Left lung (tissue), 10 donors: ENCODE results near the gene EDN2. TPM values are rescaled to one million over a fixed set of nuclear protein-coding genes. Genes with fewer than 3 reads are reported as not detected.

Experiments used
- ATAC-seq: fragments of 200-7000 bp; cut with Tn5 transposase; one replicate; pipeline ENCODE4 v1.9.1; 2020; ENCODE audit warnings: moderate library complexity
- DNase-seq, 4 donors: peaks; one replicate each; pipeline ENCODE4 v3.0.0-alpha.2; 2013 to 2020
- H3K27ac ChIP-seq, 2 donors: fragments of 200-600 bp; sonication (generic) in 1 of 2; one replicate each; pipeline versions ENCODE4 v1.5.0 to v1.8.0; 2020 to 2021
- H3K27me3 ChIP-seq, 2 donors: fragments of 200-600 bp; sonication (generic) in 1 of 2; one replicate each; pipeline versions ENCODE4 v1.5.0 to v1.8.0; 2020 to 2021
- H3K36me3 ChIP-seq, 2 donors: fragments of 200-600 bp; sonication (generic) in 1 of 2; one replicate each; pipeline versions ENCODE4 v1.5.0 to v1.8.0; 2020 to 2021
- H3K4me1 ChIP-seq, 2 donors: fragments of 200-600 bp; one replicate each; pipeline ENCODE4 v1.8.0; 2021
- H3K4me3 ChIP-seq, 2 donors: fragments of 200-600 bp; sonication (generic) in 1 of 2; one replicate each; pipeline versions ENCODE4 v1.5.0 to v1.8.0; 2020 to 2021; ENCODE audit warnings: mild to moderate bottlenecking in 1 of 2
- H3K9me3 ChIP-seq, 2 donors: fragments of 200-600 bp; sonication (generic) in 1 of 2; one replicate each; pipeline versions ENCODE4 v1.5.0 to v1.8.0; 2020 to 2021
- CTCF ChIP-seq, 2 donors: fragments of 200-600 bp; sonication (generic) in 1 of 2; IDR thresholded peaks; one replicate each; pipeline versions ENCODE4 v1.5.0 to v1.8.0; 2021; ENCODE audit warnings: antibody characterized with exemption in 2 of 2
- intact Hi-C, 2 donors: fragments of 100-400 bp; cut with DNase I; formaldehyde crosslinking; loops; one replicate each; pipeline versions ENCODE4 v1.11.2 to v1.14.2; 2022
- polyA plus RNA-seq, 6 donors: library from polyadenylated mRNA; unstranded; fragments of 120-200 nt; gene quantifications; one replicate each; pipeline ENCODE4 v1.2.1, GENCODE V29; 2013; ENCODE audit not compliant: insufficient read length in 6 of 6
- total RNA-seq, 2 donors: library from RNA; stranded (reverse); fragmentation: NEBNext Ultra II Directional; extraction: Animal tissue kit (Norgen Biotek cat#: 25700); gene quantifications; one replicate each; pipeline ENCODE4 v1.2.1, GENCODE V29; 2021
- donor health status: DM: no; HTN: yes; CAD: no.
- donor health status: DM: no; HTN: no; CAD: no.

Gene EDN2
- total and polyA plus RNA-seq, 8 donors: 0.22 to 4.0 (median 0.36) TPM; not detected in 1

GRCh38 chr1:41509270-41509671 is 24.8 kb upstream of the EDN2 start:
- TF ChIP-seq CTCF (IDR thresholded peaks at IDR 0.05): no peak
- Histone ChIP-seq H3K36me3 (peaks cover 0 to 35% of the 10 kb centered on the region in 2 donors), H3K9me3 (no peaks in the 10 kb centered on the region), H3K4me3 (no peak overlapping the region), H3K27ac (no peak overlapping the region), H3K27me3 (no peaks in the 10 kb centered on the region), H3K4me1 (peaks cover 0 to under 1% of the 10 kb centered on the region in 2 donors)
- intact Hi-C loops: no loop called here
- peak in 1 of 4 donors; percentile 65 for DNase-seq
- ATAC-seq: no peak

GRCh38 chr1:41508290-41508689 is 23.8 kb upstream of the EDN2 start:
- H3K27me3 ChIP-seq: no peaks in the 10 kb centered on the region
- no peaks in the 10 kb centered on the region for H3K4me1 ChIP-seq
- no peak overlapping the region for H3K4me3 ChIP-seq
- no peak overlapping the region for H3K27ac ChIP-seq
- DNase-seq (no peak), ATAC-seq (no peak)
- H3K9me3 ChIP-seq: no peaks in the 10 kb centered on the region
- TF ChIP-seq CTCF (IDR thresholded peaks at IDR 0.05): no peak
- H3K36me3 ChIP-seq: peaks cover 0 to 34% of the 10 kb centered on the region in 2 donors
- intact Hi-C loops: no loop called here

GRCh38 chr1:41507836-41508235 is 23.4 kb upstream of the EDN2 start:
- no peak overlapping the region for H3K4me3 ChIP-seq
- peak in 1 of 4 donors; percentile 24 for DNase-seq
- no peak overlapping the region for H3K27ac ChIP-seq
- no peak for ATAC-seq
- H3K9me3 ChIP-seq: no peaks in the 10 kb centered on the region
- intact Hi-C loops: no loop called here
- H3K4me1 ChIP-seq: no peaks in the 10 kb centered on the region
- no peak for TF ChIP-seq CTCF (IDR thresholded peaks at IDR 0.05)
- H3K27me3 ChIP-seq: no peaks in the 10 kb centered on the region
- peaks cover 0 to 29% of the 10 kb centered on the region in 2 donors for H3K36me3 ChIP-seq

GRCh38 chr1:41507110-41507720 is 22.7 kb upstream of the EDN2 start:
- Histone ChIP-seq H3K36me3 (peaks cover 0 to 23% of the 10 kb centered on the region in 2 donors), H3K27me3 (no peaks in the 10 kb centered on the region), H3K4me1 (no peaks in the 10 kb centered on the region), H3K4me3 (no peak overlapping the region), H3K27ac (no peak overlapping the region), H3K9me3 (no peaks in the 10 kb centered on the region)
- intact Hi-C loops: no loop called here
- TF ChIP-seq CTCF (IDR thresholded peaks at IDR 0.05): no peak
- peak in 1 of 4 donors; percentile 56 for DNase-seq
- ATAC-seq: no peak

GRCh38 chr1:41504114-41505035 is 19.9 kb upstream of the EDN2 start:
- Histone ChIP-seq H3K4me1 (peaks cover 0 to 14% of the 10 kb centered on the region in 2 donors), H3K27ac (no peak overlapping the region), H3K27me3 (no peaks in the 10 kb centered on the region), H3K36me3 (no peaks in the 10 kb centered on the region), H3K4me3 (no peak overlapping the region), H3K9me3 (no peaks in the 10 kb centered on the region)
- TF ChIP-seq CTCF (IDR thresholded peaks at IDR 0.05): no peak
- ATAC-seq: peak; percentile 42
- intact Hi-C loops: no loop called here
- peak in 2 of 4 donors; percentile 68 to 74 for DNase-seq
